GM12864 (cell line): ENCODE results near the gene CD14.

Experiments
- DNase-seq: peaks from one replicate; pipeline ENCODE4 v3.0.0-alpha.2; 2011; ENCODE audit warnings: low read depth
- H3K4me3 ChIP-seq: 2 replicates; pipeline ENCODE4 v1.5.1; 2011; ENCODE audit warnings: mild to moderate bottlenecking, low read depth, low read length, control low read depth
- TF ChIP-seq, protein P1 (sequence below): IDR thresholded peaks from 2 replicates; pipeline ENCODE4 v1.5.1; 2011; ENCODE audit warnings: low read depth, mild to moderate bottlenecking, moderate library complexity, low read length, control low read depth, inconsistent platforms; ENCODE audit errors: missing control alignments

CD14 gene

DNA sequence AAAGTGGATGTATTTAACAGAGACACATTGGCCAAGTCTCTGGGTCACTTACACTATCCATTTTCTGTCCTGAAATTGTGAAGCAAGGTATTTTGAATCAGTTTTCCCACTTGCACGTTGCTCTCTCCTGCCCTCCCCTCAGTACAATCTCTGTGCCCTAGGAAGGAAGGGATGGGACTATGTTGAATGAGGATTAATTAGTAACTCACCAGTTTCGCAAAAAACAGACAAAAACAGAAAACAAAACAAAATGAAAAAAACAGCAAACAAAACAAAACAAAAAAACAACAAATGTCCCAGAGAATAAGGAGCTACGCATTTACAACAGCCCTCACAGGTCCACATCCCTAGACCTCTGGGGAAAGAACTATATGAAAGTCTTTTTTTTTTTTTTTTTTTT, 1.1 kb upstream of the CD14 start:
- H3K4me3 ChIP-seq = no peak overlapping the region

DNA sequence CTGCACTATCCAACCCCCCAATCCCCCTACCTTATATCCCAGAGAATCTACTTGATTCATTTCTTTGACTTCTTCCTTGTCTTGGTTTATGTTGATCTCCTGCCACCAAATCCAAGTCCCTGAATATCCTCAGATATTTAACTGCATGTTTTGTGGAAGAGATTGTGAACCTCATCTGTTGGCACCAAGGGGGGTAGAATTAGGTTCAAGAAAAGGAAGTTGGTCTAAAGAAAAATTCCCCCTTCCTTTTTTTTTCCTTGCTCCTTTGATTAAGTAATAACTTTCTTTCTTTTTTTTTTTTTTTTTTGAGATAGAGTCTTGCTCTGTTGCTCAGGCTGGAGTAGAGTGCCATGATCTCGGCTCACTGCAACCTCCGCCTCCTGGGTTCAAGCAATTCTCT, 526 bp upstream of the CD14 start:
- TF ChIP-seq, protein P1, sequence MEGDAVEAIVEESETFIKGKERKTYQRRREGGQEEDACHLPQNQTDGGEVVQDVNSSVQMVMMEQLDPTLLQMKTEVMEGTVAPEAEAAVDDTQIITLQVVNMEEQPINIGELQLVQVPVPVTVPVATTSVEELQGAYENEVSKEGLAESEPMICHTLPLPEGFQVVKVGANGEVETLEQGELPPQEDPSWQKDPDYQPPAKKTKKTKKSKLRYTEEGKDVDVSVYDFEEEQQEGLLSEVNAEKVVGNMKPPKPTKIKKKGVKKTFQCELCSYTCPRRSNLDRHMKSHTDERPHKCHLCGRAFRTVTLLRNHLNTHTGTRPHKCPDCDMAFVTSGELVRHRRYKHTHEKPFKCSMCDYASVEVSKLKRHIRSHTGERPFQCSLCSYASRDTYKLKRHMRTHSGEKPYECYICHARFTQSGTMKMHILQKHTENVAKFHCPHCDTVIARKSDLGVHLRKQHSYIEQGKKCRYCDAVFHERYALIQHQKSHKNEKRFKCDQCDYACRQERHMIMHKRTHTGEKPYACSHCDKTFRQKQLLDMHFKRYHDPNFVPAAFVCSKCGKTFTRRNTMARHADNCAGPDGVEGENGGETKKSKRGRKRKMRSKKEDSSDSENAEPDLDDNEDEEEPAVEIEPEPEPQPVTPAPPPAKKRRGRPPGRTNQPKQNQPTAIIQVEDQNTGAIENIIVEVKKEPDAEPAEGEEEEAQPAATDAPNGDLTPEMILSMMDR = no peak
- DNase-seq = no peak
- no peak overlapping the region for H3K4me3 ChIP-seq

More for the DNA sequence above, 1.1 kb upstream of the CD14 start:
- TF ChIP-seq, protein P1 = no peak
- DNase-seq = no peak

DNA sequence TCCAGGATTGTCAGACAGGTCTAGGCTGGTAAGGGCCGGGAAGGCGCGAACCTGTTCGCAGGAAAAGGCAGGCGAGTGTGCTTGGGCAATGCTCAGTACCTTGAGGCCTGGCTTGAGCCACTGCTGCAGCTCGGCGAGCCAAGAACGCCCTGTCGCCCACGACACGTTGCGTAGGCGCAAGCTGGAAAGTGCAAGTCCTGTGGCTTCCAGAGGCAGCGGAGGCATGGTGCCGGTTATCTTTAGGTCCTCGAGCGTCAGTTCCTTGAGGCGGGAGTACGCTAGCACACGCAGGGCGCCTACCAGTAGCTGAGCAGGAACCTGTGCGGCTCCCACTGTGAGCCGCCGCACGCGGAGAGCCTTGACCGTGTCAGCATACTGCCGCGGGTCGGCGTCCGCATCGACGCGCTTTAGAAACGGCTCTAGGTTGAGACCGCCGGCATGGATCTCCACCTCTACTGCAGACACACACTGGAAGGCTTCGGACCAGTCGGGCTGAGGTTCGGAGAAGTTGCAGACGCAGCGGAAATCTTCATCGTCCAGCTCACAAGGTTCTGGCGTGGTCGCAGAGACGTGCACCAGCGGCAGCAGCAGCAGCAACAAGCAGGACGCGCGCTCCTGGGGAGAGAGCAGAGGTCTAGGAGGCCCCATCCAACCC, 482 bp downstream of the CD14 start:
- no peak for DNase-seq
- peak overlapping the region; percentile 56 for H3K4me3 ChIP-seq
- TF ChIP-seq, protein P1 = peak; percentile 1

DNA sequence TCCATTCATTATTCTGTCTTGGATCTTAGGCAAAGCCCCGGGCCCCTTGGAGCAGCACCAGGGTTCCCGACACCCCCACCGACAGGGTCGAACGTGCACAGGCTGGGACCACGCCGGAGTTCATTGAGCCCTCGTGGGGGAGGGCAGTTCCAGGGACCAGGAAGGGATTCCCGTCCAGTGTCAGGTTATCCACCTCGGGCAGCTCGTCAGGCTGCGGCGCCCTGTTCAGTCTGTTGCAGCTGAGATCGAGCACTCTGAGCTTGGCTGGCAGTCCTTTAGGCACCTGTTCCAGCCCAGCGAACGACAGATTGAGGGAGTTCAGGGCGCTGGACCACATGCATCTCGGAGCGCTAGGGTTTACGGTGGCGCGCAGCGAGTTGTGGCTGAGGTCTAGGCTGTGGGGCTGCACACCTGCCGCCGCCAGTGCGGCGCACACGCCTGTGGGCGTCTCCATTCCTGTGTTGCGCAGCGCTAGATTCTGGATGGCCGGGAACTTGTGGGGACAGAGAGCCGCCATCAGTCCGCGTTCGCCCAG, 1.1 kb downstream of the CD14 start:
- H3K4me3 ChIP-seq = peak overlapping the region; percentile 56
- TF ChIP-seq, protein P1 = no peak
- DNase-seq = no peak

DNA sequence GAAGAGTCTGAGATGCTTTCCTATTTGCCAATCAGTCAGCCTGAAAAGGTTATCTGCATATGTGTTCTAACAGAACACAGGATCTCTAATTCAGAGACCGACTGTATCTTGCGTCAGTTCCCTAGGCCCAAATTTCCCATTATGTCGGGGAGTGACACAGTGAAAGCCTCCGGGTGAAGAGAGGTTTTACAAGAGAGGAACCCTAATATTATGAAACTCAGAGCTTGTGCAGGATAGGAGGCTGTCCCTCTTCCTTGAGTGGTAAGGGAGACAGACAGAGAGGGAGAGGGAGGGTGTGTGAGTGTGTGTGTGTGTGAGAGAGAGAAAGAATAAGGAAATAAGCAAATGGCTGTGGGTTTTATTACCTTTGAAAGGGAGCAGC, 1.9 kb downstream of the CD14 start:
- no peak overlapping the region for H3K4me3 ChIP-seq
- TF ChIP-seq, protein P1 = no peak
- no peak for DNase-seq

DNA sequence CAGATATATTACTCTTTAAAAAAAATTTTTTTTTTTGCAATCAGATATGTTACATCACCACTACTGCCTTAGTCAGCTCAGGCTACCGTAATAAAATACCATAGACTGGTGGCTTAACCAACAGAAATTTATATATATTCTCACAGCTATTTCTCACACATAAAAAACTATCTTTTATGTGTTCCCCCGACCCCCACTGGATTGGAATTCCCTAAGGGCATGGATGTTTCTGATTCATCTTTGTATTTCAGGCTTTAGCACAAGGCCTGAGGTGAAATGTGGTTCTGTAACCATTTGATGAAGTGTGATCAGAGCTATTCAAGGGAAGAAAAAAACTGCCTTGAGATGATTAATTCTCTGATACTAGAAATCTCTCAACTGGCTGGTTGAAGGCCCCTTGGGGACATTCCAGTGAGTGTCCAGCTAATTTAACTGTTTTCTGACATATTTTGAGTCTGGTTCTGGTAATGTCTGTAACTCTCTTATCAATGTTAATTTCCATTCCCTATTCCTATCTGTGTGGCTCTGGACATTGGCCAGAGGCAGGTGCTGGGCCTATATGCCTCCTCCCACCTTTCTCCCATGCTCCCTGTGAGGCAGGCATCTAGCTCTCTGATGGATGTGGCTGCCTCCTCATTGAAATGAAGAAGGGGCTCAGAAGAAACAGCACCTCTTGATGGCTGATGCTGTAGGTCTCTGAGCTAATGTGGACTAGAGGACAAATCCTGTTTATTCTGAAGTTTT, 2.5 kb downstream of the CD14 start:
- DNase-seq = no peak
- TF ChIP-seq, protein P1 = no peak
- no peak overlapping the region for H3K4me3 ChIP-seq

GRCh38 chr5:140628711-140629110, 4.3 kb downstream of the CD14 start:
- no peak overlapping the region for H3K4me3 ChIP-seq
- DNase-seq = no peak
- TF ChIP-seq, protein P1 = no peak
